Endothelial cell of umbilical vein (primary cell): ENCODE measurements around the gene EDN1. TPM values are rescaled to one million over a fixed set of nuclear protein-coding genes. Genes with fewer than 3 reads are reported as not detected.

ENCODE experiments used
- BruUV-seq: library from RNA; stranded (reverse); fragments of 400-500 nt; replicated peaks from 2 replicates; lab custom pipeline; 2021; lab: Mats Ljungman, UMichigan
- CTCF ChIA-PET: fragments of 300-600, 350-600 bp; sonication (Branson Sonifier 250); formaldehyde crosslinking; loops from one replicate; lab custom pipeline; 2021; ENCODE audit warnings: antibody characterized with exemption, inconsistent platforms; lab: Charles Lee
- POLR2A ChIA-PET: fragments of 300-600, 350-600 bp; sonication (Branson Sonifier 250); formaldehyde crosslinking; loops from one replicate; lab custom pipeline; 2021; ENCODE audit warnings: antibody characterized with exemption, inconsistent platforms; lab: Charles Lee
- DNase-seq: peaks from one replicate; pipeline ENCODE4 v3.0.0-alpha.2; 2011; ENCODE audit warnings: low read depth, low spot score
- FAIRE-seq: peaks from 2 replicates; lab custom pipeline; 2011; peaks lifted over from hg19 to GRCh38; lab: Jason Lieb, UNC
- H2AFZ ChIP-seq: 2 replicates; pipeline ENCODE4 v1.6.0; 2012; ENCODE audit warnings: low read depth, low read length, control low read depth, inconsistent platforms
- H3K27ac ChIP-seq: 2 replicates; pipeline ENCODE4 v1.5.1; 2011; ENCODE audit warnings: low read depth, mild to moderate bottlenecking, control low read depth, low read length, moderate library complexity; ENCODE audit not compliant: insufficient read depth
- H3K27me3 ChIP-seq, 2 experiments: 2 replicates each; pipeline versions ENCODE4 v1.6.0 to v1.6.1; 2011; ENCODE audit warnings: low read length in 2 of 2, mixed read lengths in 1 of 2; ENCODE audit not compliant: control insufficient read depth in 2 of 2, insufficient read depth in 2 of 2
- H3K36me3 ChIP-seq, 2 experiments: 2 replicates in 1 of 2; 3 replicates in 1 of 2; pipeline ENCODE4 v1.5.1; 2011; ENCODE audit warnings: low read length in 2 of 2, mild to moderate bottlenecking in 1 of 2, moderate library complexity in 1 of 2; ENCODE audit not compliant: control insufficient read depth in 2 of 2, insufficient read depth in 2 of 2; ENCODE audit errors: extremely low read depth in 1 of 2
- H3K4me1 ChIP-seq: 3 replicates; pipeline ENCODE4 v1.5.1; 2011; ENCODE audit warnings: mild to moderate bottlenecking, low read length; ENCODE audit not compliant: control insufficient read depth, insufficient read depth; ENCODE audit errors: extremely low read depth
- H3K4me2 ChIP-seq: 2 replicates; pipeline ENCODE4 v1.6.1; 2011; ENCODE audit warnings: low read length, control low read depth, mixed read lengths; ENCODE audit not compliant: insufficient read depth
- H3K4me3 ChIP-seq, 3 experiments: fragments of 200-600 bp in 1 of 3; sonication (generic), shearing (Covaris generic) in 1 of 3; replicated peaks in 1 of 3; 2 replicates each; pipeline ENCODE4 v1.5.1; 2011 to 2016; ENCODE audit warnings: control low read depth in 3 of 3, low read length in 3 of 3, mild to moderate bottlenecking in 2 of 3, inconsistent platforms in 1 of 3, low read depth in 1 of 3, moderate library complexity in 1 of 3; ENCODE audit not compliant: insufficient read depth in 1 of 3
- H3K79me2 ChIP-seq: 2 replicates; pipeline ENCODE4 v1.6.0; 2012; ENCODE audit warnings: low read length, inconsistent platforms; ENCODE audit not compliant: control insufficient read depth, insufficient read depth
- H3K9ac ChIP-seq: replicated peaks from 2 replicates; pipeline ENCODE3; 2011; ENCODE audit warnings: low read length, control low read depth; ENCODE audit not compliant: insufficient read depth; ENCODE audit errors: extremely low read depth
- H3K9me1 ChIP-seq: replicated peaks from 3 replicates; pipeline ENCODE4 v1.6.0; 2011; ENCODE audit warnings: mild to moderate bottlenecking, low read length; ENCODE audit not compliant: control insufficient read depth, insufficient read depth; ENCODE audit errors: extremely low read depth
- H3K9me3 ChIP-seq: replicated peaks from 2 replicates; pipeline ENCODE4 v1.5.1; 2012; ENCODE audit warnings: low read length, inconsistent platforms; ENCODE audit not compliant: control insufficient read depth, insufficient read depth
- H4K20me1 ChIP-seq: replicated peaks from 2 replicates; pipeline ENCODE3; 2011; ENCODE audit warnings: mild to moderate bottlenecking, low read length; ENCODE audit not compliant: control insufficient read depth, insufficient read depth; ENCODE audit errors: extremely low read depth
- EZH2 ChIP-seq: IDR thresholded peaks from 2 replicates; pipeline ENCODE4 v1.6.1; 2012; ENCODE audit warnings: borderline replicate concordance, low read depth, mild to moderate bottlenecking, moderate library complexity, low read length, inconsistent platforms; ENCODE audit not compliant: severe bottlenecking
- FOS ChIP-seq: IDR thresholded peaks from 2 replicates; pipeline ENCODE4 v1.6.1; 2011; ENCODE audit warnings: mild to moderate bottlenecking, low read length, moderate library complexity, borderline replicate concordance; ENCODE audit not compliant: insufficient read depth
- GATA2 ChIP-seq: IDR thresholded peaks from 2 replicates; pipeline ENCODE4 v1.7.0; 2011; ENCODE audit warnings: low read depth, mild to moderate bottlenecking, moderate library complexity, mixed read lengths, low read length; ENCODE audit not compliant: insufficient read length, insufficient read depth
- JUN ChIP-seq: IDR thresholded peaks from 2 replicates; pipeline ENCODE4 v1.6.1; 2011; ENCODE audit warnings: borderline replicate concordance, low read depth; ENCODE audit not compliant: insufficient read length, insufficient read depth
- MYC ChIP-seq: IDR thresholded peaks from one replicate; pipeline ENCODE4 v1.6.1; 2011; ENCODE audit warnings: mild to moderate bottlenecking, low read depth, low read length
- POLR2A ChIP-seq: IDR thresholded peaks from 2 replicates; pipeline ENCODE4 v1.6.1; 2012; ENCODE audit warnings: low read depth, mild to moderate bottlenecking, control low read depth, low read length
- POLR2AphosphoS5 ChIP-seq: IDR thresholded peaks from 2 replicates; pipeline ENCODE4 v1.6.1; 2012; ENCODE audit warnings: low read depth, mild to moderate bottlenecking, control low read depth, low read length, moderate library complexity; ENCODE audit not compliant: insufficient read depth
- dilution Hi-C: fragments of 300-500 bp; cut with MboI; formaldehyde crosslinking; loops from one replicate; pipeline ENCODE4 v1.15.0; 2019; ENCODE audit warnings: low sequenced_read_pairs; ENCODE audit not compliant: extremely low pct_ligation_motif_present
- intact Hi-C: fragments of 100-400 bp; cut with micrococcal nuclease; formaldehyde crosslinking; loops from one replicate; pipeline ENCODE4 v1.10.0; 2022
- polyA plus RNA-seq, 4 experiments: library from polyadenylated mRNA; depleted of rRNA in 3 of 4; stranded (reverse) in 3 of 4; unstranded in 1 of 4; fragments of >200 nt; gene quantifications; 2 replicates each; pipeline versions ENCODE4 v1.2.1 to v1.2.3, GENCODE V29; 2011 to 2012; ENCODE audit warnings: missing spikeins in 1 of 4
- total RNA-seq: library from RNA; stranded (reverse); gene quantifications from 2 replicates; pipeline ENCODE4 v1.2.3, GENCODE V29; 2021
- TF ChIP-seq, protein P1 (sequence below): IDR thresholded peaks from 2 replicates; pipeline ENCODE4 v1.6.1; 2011; ENCODE audit not compliant: insufficient read depth, insufficient read length
- TF ChIP-seq, protein P2 (sequence below), 2 donors: IDR thresholded peaks; 1 replicate in 1 of 2; 2 replicates in 1 of 2; pipeline ENCODE4 v1.5.1; 2011; ENCODE audit warnings: low read length in 2 of 2, mild to moderate bottlenecking in 2 of 2, moderate library complexity in 2 of 2, control low read depth in 1 of 2, inconsistent platforms in 1 of 2, low read depth in 1 of 2; ENCODE audit not compliant: insufficient read depth in 1 of 2; ENCODE audit errors: extremely low read depth in 1 of 2

The EDN1 gene
- total and polyA plus RNA-seq, 2 donors (not counting 3 experiments of a cell fraction or from before 2014, with no cell fraction given), result 493 to 498 TPM

DNA sequence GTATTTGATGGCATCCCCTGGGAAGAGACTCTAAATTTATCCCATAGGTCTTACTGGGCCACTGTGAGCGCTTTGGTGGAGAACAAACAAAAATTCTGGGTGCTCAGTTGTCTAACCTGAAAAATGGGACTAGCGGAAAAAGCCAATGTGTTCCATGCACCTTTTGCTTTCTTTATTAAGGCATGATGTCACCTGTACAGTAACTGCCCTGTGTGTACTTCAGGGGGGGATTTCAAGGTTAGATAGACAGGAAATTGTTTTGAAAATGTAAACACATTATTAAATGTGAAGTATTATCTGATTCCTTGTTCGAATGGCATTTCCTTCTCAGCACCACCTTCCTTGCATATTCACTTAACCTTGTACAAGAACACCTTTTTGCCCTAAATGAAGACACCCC, 1.2 kb upstream of the EDN1 start:
- CTCF ChIA-PET, result interaction anchor here (0.5 to 4.6 kb wide), 39 partner anchors 9 to 713 kb away, joined by 3 to 89 read pairs (median 5); partner anchors contain the start of gene HIVEP1
- H3K36me3 ChIP-seq, result peaks cover 20 to 28% of the 10 kb centered on the region in 2 experiments
- dilution Hi-C loops, result loop anchor here (25.0 kb wide), 3 partner anchors 198 to 677 kb away; no protein-coding TSS in a partner anchor
- DNase-seq, result no peak
- intact Hi-C loops, result loop anchor here (1.0 to 10.0 kb wide), 6 partner anchors 55 to 704 kb away; no protein-coding TSS in a partner anchor
- FAIRE-seq, result no peak
- no peaks in the 10 kb centered on the region for H3K9me1 ChIP-seq
- H3K4me1 ChIP-seq, result peaks cover 17% of the 10 kb centered on the region
- TF ChIP-seq GATA2 (no peak), POLR2A (no peak), FOS (no peak), MYC (no peak), JUN (no peak), POLR2AphosphoS5 (no peak), EZH2 (no peak)
- TF ChIP-seq, protein P1, sequence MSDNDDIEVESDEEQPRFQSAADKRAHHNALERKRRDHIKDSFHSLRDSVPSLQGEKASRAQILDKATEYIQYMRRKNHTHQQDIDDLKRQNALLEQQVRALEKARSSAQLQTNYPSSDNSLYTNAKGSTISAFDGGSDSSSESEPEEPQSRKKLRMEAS, result no peak
- TF ChIP-seq, protein P2, sequence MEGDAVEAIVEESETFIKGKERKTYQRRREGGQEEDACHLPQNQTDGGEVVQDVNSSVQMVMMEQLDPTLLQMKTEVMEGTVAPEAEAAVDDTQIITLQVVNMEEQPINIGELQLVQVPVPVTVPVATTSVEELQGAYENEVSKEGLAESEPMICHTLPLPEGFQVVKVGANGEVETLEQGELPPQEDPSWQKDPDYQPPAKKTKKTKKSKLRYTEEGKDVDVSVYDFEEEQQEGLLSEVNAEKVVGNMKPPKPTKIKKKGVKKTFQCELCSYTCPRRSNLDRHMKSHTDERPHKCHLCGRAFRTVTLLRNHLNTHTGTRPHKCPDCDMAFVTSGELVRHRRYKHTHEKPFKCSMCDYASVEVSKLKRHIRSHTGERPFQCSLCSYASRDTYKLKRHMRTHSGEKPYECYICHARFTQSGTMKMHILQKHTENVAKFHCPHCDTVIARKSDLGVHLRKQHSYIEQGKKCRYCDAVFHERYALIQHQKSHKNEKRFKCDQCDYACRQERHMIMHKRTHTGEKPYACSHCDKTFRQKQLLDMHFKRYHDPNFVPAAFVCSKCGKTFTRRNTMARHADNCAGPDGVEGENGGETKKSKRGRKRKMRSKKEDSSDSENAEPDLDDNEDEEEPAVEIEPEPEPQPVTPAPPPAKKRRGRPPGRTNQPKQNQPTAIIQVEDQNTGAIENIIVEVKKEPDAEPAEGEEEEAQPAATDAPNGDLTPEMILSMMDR (IDR thresholded peaks at IDR 0.05; ENCODE audit: extremely low read depth in 1 of 2, insufficient read depth in 1 of 2, low read depth in 1 of 2, low read length in 2 of 2), result no peak
- H3K9me3 ChIP-seq, result no peaks in the 10 kb centered on the region
- no peaks in the 10 kb centered on the region for H3K27me3 ChIP-seq
- H2AFZ ChIP-seq, result no peak overlapping the region
- POLR2A ChIA-PET, result interaction anchor here (0.5 to 4.3 kb wide), 15 partner anchors 11 to 702 kb away, joined by 3 to 125 read pairs (median 10); partner anchors contain the start of gene HIVEP1
- peaks cover 37% of the 10 kb centered on the region for H3K79me2 ChIP-seq
- H3K27ac ChIP-seq, result peak overlapping the region; percentile 98
- H3K9ac ChIP-seq, result peak overlapping the region; percentile 99
- H4K20me1 ChIP-seq, result peaks cover 2% of the 10 kb centered on the region
- peak overlapping the region in 2 of 3 experiments; percentile 87 to 91 for H3K4me3 ChIP-seq
- H3K4me2 ChIP-seq, result peak overlapping the region; percentile 87
- BruUV-seq, result no TSS peak
